ENCODE measurements around the gene EML6. TPM values are rescaled to one million over a fixed set of nuclear protein-coding genes. Genes with fewer than 3 reads are reported as not detected.
A peak's percentile ranks its signal among the peaks of the same experiment; 100 is the strongest.

EML6 gene
- total RNA-seq, 2 donors from 2014 or later, result 1.0 to 1.4 TPM

- ATAC-seq (replicated peaks), result no peak
- Mint-ChIP-seq H3K27ac (no peak overlapping the region), H3K36me3 (ENCODE audit: low read depth) (no peaks in the 10 kb centered on the region), H3K9me3 (no peaks in the 10 kb centered on the region), H3K4me1 (peaks cover 4% of the 10 kb centered on the region), H3K4me3 (no peak overlapping the region), H3K27me3 (no peaks in the 10 kb centered on the region)
Observed at GRCh38 chr2:54940723-54941122, 217.3 kb downstream of the EML6 start.

DNA sequence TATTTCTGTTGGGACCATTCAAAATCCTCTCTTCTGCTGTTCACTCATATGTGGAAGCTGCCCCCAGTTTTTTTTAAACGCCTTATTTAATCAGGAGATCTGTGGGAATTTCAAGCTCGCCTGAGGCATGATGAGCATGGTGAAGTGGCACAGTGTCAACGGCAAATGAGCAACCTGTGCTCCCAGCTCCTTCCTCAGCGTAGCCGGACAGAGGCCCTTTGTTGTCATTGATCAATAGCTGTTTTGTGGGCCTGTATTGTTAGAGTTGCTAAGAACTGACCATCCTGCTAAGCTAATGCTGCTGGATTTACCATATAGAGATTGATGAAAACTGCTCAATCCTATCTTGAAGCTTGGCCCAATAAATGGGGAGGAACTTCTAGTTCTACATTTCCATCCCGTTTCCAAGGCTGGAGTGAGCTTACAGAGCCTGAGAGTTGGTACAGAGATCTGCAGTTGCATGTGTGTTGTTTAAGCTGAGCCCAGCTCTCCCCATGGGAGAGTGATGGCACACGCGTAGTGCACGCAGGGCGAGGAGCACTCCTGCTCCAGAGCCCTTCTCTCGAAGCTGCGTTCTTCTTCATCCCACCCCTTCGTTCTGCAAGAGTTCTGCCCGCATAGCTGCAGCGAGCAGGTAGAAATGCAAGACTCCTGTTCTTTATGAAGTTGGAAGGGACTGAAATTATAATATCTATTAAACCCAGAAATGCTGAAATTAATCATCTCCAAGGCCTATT is 218.0 kb downstream of the EML6 start:
- no peak for ATAC-seq (replicated peaks)
- Mint-ChIP-seq H3K36me3 (ENCODE audit: low read depth) (no peaks in the 10 kb centered on the region), H3K4me3 (no peak overlapping the region), H3K27me3 (peaks cover 3% of the 10 kb centered on the region), H3K4me1 (peaks cover 4% of the 10 kb centered on the region), H3K27ac (no peak overlapping the region), H3K9me3 (no peaks in the 10 kb centered on the region)

DNA sequence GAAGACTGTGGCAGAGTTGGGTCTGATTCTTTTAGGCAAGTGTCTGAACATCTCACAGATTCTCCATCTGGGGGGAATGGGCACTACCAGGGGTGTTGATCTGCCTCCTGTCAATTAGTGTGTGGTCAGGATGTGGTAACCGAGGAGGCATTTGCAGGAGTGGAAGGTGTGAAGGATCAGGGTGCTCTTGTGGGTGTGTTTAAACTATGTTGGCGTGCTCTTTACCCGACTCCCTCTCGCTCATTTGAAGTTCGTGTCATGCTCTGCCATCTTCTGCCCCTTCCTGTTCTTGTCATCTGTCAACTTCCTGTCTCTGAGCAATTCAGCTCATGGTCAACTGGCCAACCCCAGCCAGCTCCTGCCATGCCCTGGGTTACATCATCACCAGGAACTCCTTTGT is 218.9 kb downstream of the EML6 start:
- Mint-ChIP-seq H3K4me3 (no peak overlapping the region), H3K9me3 (no peaks in the 10 kb centered on the region), H3K27me3 (peaks cover 3% of the 10 kb centered on the region), H3K36me3 (ENCODE audit: low read depth) (no peaks in the 10 kb centered on the region), H3K27ac (no peak overlapping the region), H3K4me1 (peaks cover 4% of the 10 kb centered on the region)
- peak; percentile 67 for ATAC-seq (replicated peaks)

- H3K27me3 Mint-ChIP-seq, result peaks cover 6% of the 10 kb centered on the region
- H3K4me1 Mint-ChIP-seq, result peaks cover 4% of the 10 kb centered on the region
- no peak overlapping the region for H3K27ac Mint-ChIP-seq
- no peaks in the 10 kb centered on the region for H3K9me3 Mint-ChIP-seq
- no peak overlapping the region for H3K4me3 Mint-ChIP-seq
- ATAC-seq (replicated peaks), result no peak
- no peaks in the 10 kb centered on the region for H3K36me3 Mint-ChIP-seq (ENCODE audit: low read depth)
Observed at GRCh38 chr2:54944724-54945326, 221.4 kb downstream of the EML6 start.

DNA sequence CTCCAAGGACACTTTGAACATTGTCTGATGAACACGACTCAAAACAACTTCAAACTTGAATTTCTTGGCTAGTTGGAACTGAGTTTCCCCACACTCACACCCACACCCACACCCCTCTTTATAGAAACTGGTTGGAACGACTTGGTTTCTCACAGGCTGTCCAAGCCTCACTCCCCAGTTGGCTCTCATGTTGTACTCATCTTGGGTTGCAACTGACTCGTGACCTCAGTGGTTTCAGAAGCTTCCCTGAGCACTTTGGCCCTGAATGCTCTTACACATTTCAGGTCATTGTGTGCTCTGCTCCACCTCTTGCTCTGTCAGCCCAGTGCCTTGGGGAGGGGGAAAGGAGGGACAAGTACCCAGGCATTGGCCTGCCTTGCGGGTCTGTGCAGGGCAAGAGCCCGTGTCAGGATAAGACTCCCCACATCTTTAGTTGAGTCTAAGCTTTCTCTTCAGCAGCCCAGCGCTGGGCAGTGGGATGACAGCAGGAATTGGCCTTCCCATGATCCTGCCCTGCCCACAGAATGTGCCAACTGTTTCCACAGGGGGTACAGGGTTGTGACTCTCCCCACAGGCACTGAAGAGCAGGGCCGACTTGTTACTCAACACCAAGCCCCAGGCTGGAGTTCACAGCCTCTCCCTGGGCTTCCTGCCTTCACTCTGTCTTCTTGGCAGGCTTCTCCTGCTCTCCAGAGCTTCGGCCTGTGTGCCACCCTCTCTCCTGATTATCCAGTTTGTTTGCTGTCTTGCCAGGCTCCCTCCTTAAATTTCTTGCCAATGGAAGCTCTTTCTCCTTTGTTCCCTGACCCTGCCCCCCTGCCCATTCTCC is 222.1 kb downstream of the EML6 start:
- H3K4me3 Mint-ChIP-seq, result no peak overlapping the region
- ATAC-seq (replicated peaks), result peak; percentile 79

GRCh38 chr2:54946220-54946805 is 222.9 kb downstream of the EML6 start:
- peaks cover 4% of the 10 kb centered on the region for H3K4me1 Mint-ChIP-seq
- H3K27ac Mint-ChIP-seq, result no peak overlapping the region
- H3K36me3 Mint-ChIP-seq (ENCODE audit: low read depth), result no peaks in the 10 kb centered on the region
- no peak for ATAC-seq (replicated peaks)
- no peak overlapping the region for H3K4me3 Mint-ChIP-seq
- H3K27me3 Mint-ChIP-seq, result peaks cover 6% of the 10 kb centered on the region
- no peaks in the 10 kb centered on the region for H3K9me3 Mint-ChIP-seq

More for the DNA sequence above, 222.1 kb downstream of the EML6 start:
- peaks cover 4% of the 10 kb centered on the region for H3K4me1 Mint-ChIP-seq
- no peaks in the 10 kb centered on the region for H3K36me3 Mint-ChIP-seq (ENCODE audit: low read depth)
- H3K9me3 Mint-ChIP-seq, result no peaks in the 10 kb centered on the region
- H3K27me3 Mint-ChIP-seq, result peaks cover 6% of the 10 kb centered on the region
- H3K27ac Mint-ChIP-seq, result peak overlapping the region; percentile 20

DNA sequence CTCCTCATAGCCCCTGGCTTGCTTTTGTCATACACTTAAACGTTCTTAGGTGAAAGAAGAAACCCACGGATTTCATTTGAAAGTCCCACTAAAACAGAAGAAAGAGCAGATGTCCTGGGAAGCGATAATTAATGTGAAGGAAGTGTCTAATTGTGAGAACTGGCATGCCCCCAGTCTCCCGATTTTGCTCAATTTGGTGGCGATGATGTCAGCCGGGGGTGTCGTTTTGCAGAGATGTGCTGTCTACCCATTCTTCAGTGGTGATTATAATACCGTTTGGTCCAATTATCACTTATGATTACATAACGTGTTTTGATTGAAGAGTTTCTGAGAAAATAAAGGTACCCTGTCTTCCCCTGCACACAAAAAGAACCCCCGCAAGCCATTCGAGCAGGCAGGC is 223.7 kb downstream of the EML6 start:
- H3K9me3 Mint-ChIP-seq, result no peaks in the 10 kb centered on the region
- no peak for ATAC-seq (replicated peaks)
- H3K4me1 Mint-ChIP-seq, result peaks cover 4% of the 10 kb centered on the region
- no peak overlapping the region for H3K4me3 Mint-ChIP-seq
- H3K27ac Mint-ChIP-seq, result no peak overlapping the region
- no peaks in the 10 kb centered on the region for H3K36me3 Mint-ChIP-seq (ENCODE audit: low read depth)
- peaks cover 6% of the 10 kb centered on the region for H3K27me3 Mint-ChIP-seq

DNA sequence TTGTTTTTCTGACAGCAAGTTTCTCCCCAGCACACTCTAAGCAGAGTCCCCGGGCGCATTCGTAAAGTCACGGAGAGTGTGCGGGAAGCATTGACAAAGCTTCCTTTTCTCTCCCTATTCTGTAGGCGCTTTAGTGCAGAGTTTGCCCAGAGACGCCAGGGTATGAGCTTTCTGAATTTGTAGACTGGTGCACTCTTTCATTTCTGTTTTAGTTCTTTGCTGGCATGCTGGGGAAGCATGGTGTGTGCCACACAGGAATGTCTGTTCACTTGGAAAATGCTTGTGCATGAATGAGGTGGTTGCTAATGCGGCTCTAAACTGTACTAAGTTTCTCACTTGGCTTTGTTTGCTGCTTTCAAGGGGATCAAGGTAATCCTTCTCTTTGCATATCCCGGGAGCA is 224.2 kb downstream of the EML6 start:
- Mint-ChIP-seq H3K36me3 (ENCODE audit: low read depth) (no peaks in the 10 kb centered on the region), H3K9me3 (no peaks in the 10 kb centered on the region)

GRCh38 chr2:54948120-54948519 is 224.7 kb downstream of the EML6 start:
- Mint-ChIP-seq H3K4me3 (no peak overlapping the region), H3K27ac (no peak overlapping the region), H3K36me3 (ENCODE audit: low read depth) (no peaks in the 10 kb centered on the region), H3K9me3 (no peaks in the 10 kb centered on the region), H3K27me3 (peaks cover 6% of the 10 kb centered on the region), H3K4me1 (peaks cover 4% of the 10 kb centered on the region)
- ATAC-seq (replicated peaks), result no peak

More for the DNA sequence above, 224.2 kb downstream of the EML6 start:
- Mint-ChIP-seq H3K27me3 (peaks cover 6% of the 10 kb centered on the region), H3K27ac (no peak overlapping the region), H3K4me3 (no peak overlapping the region), H3K4me1 (peaks cover 4% of the 10 kb centered on the region)
- ATAC-seq (replicated peaks), result no peak

DNA sequence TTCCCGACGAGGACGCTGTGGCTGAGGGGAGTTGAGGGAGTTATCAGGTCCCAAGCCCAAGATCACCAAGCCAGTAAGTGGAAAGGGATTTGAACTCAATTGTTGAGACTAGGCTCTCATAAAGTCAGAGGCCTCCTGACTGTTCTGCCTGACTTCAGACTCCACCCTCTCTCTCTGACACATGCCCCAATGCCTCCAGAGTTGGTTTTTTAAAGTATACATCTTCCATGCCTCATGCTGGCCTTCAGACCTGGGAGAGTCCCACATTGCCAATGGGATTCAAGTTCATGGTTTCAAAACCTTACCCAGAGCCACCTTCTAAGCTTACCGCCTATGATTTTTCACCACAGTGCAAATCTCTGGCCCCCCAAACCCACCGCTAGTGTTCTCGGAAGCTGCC is 226.0 kb downstream of the EML6 start:
- Mint-ChIP-seq H3K4me3 (no peak overlapping the region), H3K36me3 (ENCODE audit: low read depth) (no peaks in the 10 kb centered on the region), H3K27me3 (peaks cover 6% of the 10 kb centered on the region), H3K9me3 (no peaks in the 10 kb centered on the region), H3K27ac (no peak overlapping the region), H3K4me1 (peaks cover 4% of the 10 kb centered on the region)
- no peak for ATAC-seq (replicated peaks)

DNA sequence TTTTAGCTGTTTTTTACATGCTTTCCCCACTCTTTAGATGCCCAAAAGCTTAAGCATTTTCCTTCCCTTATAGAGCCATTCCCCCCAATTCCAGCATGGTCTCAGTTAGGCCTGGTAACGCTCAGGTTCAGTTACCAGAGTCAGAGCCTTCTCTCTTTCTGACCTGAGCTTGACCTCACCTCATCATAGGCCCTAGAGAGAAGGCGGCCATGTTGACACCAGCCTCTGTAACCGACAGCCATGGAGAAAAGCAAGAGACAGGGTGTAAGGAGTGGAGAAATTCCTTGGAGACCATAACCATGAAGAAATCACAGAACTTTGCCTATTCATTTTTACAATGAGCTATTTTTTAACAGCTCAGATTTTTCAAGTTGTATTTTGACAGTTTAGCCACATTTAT is 227.3 kb downstream of the EML6 start:
- no peaks in the 10 kb centered on the region for H3K4me1 Mint-ChIP-seq
- no peak for ATAC-seq (replicated peaks)
- H3K36me3 Mint-ChIP-seq (ENCODE audit: low read depth), result no peaks in the 10 kb centered on the region
- no peaks in the 10 kb centered on the region for H3K9me3 Mint-ChIP-seq
- no peak overlapping the region for H3K27ac Mint-ChIP-seq
- H3K4me3 Mint-ChIP-seq, result no peak overlapping the region
- peaks cover 6% of the 10 kb centered on the region for H3K27me3 Mint-ChIP-seq

GRCh38 chr2:54952425-54952824 is 229.0 kb downstream of the EML6 start:
- ATAC-seq (replicated peaks), result no peak
- Mint-ChIP-seq H3K27me3 (peaks cover 4% of the 10 kb centered on the region), H3K4me1 (no peaks in the 10 kb centered on the region), H3K36me3 (ENCODE audit: low read depth) (no peaks in the 10 kb centered on the region), H3K4me3 (no peak overlapping the region), H3K27ac (no peak overlapping the region), H3K9me3 (no peaks in the 10 kb centered on the region)

- ATAC-seq (replicated peaks), result peak; percentile 32
- no peaks in the 10 kb centered on the region for H3K36me3 Mint-ChIP-seq (ENCODE audit: low read depth)
- no peaks in the 10 kb centered on the region for H3K9me3 Mint-ChIP-seq
- no peak overlapping the region for H3K4me3 Mint-ChIP-seq
- peaks cover 4% of the 10 kb centered on the region for H3K27me3 Mint-ChIP-seq
- no peak overlapping the region for H3K27ac Mint-ChIP-seq
- no peaks in the 10 kb centered on the region for H3K4me1 Mint-ChIP-seq
Observed at GRCh38 chr2:54952978-54953456, 229.6 kb downstream of the EML6 start.

DNA sequence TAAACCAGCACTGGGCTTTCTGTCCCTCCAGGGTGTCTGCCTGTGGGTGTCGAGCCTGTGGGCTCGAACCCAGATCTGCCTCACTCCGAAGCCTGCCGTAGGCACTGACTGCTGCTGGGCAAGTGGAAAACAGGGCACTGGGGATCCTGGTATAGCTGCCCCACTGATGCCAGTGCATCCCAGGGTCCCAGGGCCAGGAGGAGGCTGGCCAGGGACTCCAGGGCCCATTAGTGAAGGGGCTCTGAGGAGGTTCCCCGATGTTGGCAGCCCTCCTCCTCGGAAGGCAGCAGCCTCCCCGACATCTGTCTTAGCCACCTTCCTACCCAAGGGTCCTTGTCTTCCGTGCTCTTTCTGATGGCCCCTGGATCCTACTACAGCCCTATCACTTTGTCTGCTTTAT is 230.7 kb downstream of the EML6 start:
- peaks cover 2% of the 10 kb centered on the region for H3K27me3 Mint-ChIP-seq
- H3K4me1 Mint-ChIP-seq, result no peaks in the 10 kb centered on the region
- H3K27ac Mint-ChIP-seq, result no peak overlapping the region
- ATAC-seq (replicated peaks), result no peak
- H3K9me3 Mint-ChIP-seq, result no peaks in the 10 kb centered on the region
- no peak overlapping the region for H3K4me3 Mint-ChIP-seq
- no peaks in the 10 kb centered on the region for H3K36me3 Mint-ChIP-seq (ENCODE audit: low read depth)
